ENCODE measurements around the gene ZIC4.

The ZIC4 gene

DNA sequence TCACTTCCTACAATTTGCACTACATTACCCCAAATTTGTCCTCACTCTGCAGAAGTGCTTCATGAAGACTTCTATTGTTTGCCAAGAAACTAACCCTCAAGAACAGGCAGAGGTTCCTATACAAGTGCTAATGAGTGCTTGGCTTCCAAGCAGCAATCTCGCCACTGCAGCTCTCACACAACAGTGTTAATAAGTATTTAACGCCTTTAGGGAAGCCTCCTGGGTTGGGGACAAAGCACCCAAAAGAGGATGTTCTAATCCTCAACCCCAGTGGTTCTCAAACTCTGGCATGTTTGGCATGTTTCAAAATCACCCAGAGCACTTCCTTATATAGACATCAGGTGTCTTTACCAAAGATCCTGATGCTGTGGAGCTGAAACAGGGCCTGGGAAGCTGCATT lies 64.6 kb downstream of the ZIC4 start:
- DNase-seq = no peak

- DNase-seq = no peak
Observed at GRCh38 chr3:147336543-147337278, 69.6 kb downstream of the ZIC4 start.

Data from SW 1271 (cell line).